ENCODE data around the gene FNDC3A.

Gene FNDC3A

DNA sequence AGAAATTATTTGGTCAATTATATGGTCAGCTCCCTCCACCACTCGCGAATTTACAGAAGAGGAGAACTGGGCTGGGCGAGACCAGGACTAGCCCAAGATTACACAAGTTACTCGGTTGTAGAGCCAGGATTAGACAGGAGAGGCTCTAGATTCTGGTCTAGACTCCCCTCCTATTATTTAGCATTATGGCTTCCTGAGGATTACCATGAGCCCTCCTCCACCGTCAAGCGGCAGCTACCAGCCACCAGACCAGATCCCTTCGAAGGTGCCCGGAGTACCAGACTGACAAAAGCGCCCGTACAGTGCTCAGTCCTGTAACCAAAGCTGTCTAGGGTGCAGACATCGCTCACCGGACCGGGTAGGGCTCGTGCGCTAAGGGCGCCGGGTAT lies 243.9 kb downstream of the FNDC3A start:
- DNase-seq (ENCODE audit: low read depth) = no peak

DNA sequence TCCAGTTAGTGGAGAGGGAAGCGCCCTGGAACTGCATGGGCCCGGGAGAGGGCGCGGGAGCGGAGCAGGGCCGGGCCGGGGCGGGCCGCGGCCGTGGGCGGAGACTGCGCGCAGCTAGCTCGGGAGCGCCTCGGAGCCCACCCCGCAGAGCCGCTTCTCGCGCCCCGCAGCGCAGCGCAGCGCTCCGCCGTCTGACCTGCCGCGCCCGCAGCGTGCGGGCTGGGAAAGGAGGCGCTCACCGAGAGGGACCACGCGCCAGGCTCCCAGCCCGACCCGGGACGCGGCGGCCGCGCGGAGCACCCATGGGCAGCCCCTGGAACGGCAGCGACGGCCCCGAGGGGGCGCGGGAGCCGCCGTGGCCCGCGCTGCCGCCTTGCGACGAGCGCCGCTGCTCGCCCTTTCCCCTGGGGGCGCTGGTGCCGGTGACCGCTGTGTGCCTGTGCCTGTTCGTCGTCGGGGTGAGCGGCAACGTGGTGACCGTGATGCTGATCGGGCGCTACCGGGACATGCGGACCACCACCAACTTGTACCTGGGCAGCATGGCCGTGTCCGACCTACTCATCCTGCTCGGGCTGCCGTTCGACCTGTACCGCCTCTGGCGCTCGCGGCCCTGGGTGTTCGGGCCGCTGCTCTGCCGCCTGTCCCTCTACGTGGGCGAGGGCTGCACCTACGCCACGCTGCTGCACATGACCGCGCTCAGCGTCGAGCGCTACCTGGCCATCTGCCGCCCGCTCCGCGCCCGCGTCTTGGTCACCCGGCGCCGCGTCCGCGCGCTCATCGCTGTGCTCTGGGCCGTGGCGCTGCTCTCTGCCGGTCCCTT lies 244.5 kb downstream of the FNDC3A start, which contains the start of gene MLNR:
Gene MLNR (plus strand): TSS at position 303 of the 820 bp plus-strand sequence. CDS start 0 bp downstream, at position 303.
- peak; percentile 15 for DNase-seq (ENCODE audit: low read depth)

DNA sequence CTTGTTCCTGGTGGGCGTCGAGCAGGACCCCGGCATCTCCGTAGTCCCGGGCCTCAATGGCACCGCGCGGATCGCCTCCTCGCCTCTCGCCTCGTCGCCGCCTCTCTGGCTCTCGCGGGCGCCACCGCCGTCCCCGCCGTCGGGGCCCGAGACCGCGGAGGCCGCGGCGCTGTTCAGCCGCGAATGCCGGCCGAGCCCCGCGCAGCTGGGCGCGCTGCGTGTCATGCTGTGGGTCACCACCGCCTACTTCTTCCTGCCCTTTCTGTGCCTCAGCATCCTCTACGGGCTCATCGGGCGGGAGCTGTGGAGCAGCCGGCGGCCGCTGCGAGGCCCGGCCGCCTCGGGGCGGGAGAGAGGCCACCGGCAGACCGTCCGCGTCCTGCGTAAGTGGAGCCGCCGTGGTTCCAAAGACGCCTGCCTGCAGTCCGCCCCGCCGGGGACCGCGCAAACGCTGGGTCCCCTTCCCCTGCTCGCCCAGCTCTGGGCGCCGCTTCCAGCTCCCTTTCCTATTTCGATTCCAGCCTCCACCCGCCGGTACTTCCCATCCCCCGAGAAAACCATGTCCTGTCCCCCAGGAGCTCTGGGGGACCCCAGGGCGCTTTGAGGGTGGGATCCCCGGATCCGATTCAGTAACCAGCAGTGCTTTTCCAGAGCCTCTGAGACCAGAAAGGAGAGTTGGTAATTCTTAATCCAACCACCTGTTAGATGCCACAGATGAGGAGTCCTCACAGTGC lies 245.3 kb downstream of the FNDC3A start:
- DNase-seq (ENCODE audit: low read depth) = no peak

DNA sequence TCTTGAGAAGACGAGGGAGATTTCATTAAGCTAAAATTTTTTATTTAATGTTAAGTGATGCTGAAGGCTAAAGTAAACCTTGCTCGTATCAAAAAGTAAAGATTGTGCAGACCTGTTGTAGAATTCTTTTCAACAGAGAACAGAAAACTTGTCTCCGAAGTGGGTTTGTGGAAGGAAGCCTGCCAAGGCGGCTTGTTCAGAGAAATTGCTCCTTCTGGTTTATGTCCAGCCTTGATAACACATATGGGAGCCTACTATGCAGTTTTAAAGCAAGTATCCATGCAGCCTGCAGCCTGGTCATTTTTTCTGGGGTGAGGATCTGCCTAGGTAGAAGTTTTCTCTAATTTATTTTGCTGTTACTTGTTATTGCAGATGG lies 245.9 kb downstream of the FNDC3A start:
- DNase-seq (ENCODE audit: low read depth) = no peak

DNA sequence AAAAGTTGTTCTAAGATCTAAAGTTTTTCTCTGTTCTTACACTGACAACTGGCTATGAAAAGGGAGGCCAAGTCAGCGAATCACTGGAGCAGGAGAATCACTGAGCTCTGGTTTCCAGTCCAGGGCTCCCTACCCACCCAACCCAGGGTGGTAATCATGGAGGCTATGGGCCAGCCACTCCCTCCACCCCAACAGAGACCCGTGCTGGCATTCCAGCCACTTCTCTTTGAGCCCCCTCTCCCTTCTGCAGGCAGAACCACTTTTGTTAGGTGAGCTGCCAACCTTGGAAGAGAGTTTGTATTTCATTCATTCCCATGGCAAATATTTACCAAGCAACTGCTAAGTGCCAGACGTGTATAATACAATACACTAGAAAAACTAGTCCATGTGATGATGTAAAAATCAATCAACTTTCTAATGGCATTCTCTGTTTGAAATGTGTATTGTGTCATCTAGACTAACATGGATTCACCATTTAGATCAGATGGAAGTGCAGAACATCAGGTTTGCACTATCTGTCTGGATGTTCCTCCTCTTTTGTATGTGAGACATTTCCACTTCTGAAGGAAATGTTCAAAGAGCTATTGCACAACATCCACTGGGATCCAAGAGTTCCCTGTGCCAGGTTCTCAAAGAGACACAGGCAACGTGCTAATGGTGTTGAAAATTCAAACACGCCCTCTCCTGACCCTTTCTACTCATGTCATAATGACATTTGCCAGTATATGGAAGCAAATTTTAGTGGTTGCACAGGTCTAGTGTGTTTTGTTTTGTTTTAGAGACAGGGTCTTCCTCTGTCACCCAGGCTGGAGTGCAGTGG lies 249.7 kb downstream of the FNDC3A start:
- no peak for DNase-seq (ENCODE audit: low read depth)

DNA sequence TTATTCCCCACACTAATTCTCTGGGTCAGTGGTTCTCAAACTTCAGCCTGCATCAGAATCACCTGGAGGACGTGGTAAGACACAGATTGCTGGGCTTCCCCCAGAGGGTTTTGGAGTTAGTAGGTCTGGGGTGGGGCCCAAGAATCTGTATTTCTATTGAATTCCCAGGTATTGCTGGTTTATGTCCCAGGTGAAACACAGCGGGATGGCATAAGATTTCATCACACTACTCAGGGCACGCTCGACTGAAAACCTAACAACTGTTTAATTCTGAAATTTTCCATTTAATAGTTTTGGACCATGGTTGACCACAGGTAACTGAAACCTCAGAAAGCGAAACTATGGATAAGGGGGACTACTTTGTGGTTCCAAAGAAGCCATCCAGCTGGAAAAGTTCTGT lies 250.9 kb downstream of the FNDC3A start:
- DNase-seq (ENCODE audit: low read depth) = no peak

DNA sequence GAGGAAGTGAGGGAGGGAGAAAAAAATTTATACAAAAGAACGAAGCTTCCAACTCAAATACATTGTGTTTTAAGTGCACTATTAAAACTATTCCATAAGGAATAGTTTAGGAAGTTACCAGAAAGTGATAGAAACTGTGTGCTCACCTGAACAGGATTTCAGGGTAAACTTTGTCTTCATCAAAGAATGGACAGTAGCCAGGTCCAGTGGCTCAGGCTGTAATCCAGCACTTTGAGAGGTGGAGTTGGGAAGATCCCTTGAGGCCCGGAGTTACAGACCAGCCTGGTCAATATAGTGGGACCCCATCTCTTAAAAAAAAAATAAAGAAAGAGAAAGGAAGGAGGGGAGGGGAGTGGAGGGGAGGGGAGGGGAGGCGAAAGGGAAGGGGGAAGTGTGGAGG lies 259.0 kb downstream of the FNDC3A start:
- DNase-seq (ENCODE audit: low read depth) = no peak

DNA sequence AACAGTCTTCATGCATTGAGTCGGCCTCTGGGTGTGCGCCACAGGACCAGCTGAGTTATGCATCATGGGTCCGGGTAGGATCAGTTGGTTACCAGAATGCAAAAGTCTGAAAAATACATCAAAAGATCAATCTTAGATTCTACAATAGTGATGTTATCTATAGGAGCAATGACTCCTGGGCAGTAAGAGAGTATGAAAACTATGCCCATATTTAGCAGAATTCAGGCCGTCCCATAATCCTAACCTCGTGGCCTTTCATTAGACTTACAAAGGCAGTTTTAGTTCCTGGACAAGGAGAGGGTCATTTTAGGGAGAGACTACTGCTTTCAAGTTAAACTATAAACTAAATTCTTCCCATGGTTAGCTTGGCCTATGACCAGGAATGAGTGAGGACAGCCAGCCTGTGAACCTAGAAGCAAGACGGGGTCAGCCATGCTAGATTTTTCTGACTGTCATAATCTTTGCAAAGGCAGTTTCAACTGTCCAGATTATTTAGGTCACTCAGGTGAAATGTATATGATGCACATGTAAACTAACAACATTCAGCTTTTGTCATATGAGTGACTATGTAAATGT lies 260.2 kb downstream of the FNDC3A start:
- no peak for DNase-seq (ENCODE audit: low read depth)

DNA sequence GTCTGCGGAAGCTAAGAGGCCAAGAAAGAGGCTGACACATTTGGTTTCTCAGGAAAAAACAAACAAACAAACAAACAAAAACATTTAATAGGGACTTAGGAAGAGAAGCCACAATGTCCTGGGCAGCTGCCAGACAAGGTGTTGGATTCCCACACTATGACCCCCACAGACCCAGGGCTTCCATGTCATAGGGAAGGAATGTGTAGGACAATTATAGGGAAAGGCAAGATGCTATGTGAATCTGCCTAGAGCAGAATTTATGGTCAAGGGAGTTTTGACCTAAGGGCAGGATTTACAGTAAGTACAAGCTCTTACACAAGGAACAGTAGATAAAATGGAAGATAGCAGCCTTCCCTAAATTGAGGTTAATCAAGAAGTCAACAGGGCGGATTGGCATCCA lies 262.9 kb downstream of the FNDC3A start:
- DNase-seq (ENCODE audit: low read depth) = no peak

DNA sequence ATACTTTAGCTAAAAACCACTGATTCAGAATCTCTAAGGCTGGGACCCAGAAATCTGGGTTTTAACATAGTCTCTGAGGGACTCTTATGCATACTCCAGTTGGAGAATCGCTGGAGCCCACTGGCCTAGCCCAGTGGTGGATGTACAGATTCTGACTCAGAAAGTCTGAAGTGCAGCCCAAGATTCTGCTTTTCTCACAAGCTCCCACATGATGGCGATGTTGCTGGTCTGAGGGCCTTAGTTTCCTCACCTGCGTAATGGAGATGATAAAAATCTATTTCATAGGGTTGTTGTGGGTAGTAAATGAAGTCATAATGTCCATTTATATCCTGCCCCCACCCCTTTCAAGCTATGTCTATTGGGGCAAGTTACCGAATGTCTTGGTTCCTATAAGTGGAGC lies 264.3 kb downstream of the FNDC3A start:
- no peak for DNase-seq (ENCODE audit: low read depth)

DNA sequence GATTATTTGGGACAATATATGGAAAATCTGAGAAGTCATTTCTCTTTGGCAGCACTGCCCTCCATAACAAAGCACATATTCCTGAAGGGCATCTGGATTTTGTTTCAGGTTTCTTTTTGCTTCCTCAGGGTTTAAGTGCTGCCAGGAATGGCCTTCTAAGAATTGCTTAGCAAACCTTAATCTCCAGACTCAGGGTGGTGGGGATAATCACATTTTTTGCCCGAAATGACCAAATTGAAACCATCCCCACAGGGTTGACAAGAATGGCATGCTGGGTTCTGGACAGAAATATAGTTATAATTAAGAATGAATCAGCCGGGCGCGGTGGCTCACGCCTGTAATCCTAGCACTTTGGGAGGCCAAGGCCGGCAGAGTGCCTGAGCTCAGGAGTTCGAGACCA lies 265.6 kb downstream of the FNDC3A start:
- no peak for DNase-seq (ENCODE audit: low read depth)

DNA sequence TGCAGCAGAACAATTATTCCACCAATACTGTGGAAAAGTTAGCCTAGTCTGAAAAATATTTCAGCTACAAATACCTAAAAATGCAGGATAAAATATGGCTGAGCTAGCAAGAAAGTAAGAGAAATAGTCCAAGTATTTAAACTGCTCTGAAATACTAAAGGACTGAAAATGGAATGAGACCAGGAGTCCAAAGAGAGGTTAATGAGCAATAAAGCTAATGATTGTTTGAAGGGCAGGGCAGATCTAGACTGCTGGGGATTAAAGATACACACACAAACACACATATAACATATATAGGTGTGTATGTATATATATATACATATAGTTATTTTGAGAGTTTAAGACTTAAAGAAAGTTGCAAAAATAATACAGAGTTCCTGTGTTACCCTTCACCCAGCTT lies 269.4 kb downstream of the FNDC3A start:
- no peak for DNase-seq (ENCODE audit: low read depth)

DNA sequence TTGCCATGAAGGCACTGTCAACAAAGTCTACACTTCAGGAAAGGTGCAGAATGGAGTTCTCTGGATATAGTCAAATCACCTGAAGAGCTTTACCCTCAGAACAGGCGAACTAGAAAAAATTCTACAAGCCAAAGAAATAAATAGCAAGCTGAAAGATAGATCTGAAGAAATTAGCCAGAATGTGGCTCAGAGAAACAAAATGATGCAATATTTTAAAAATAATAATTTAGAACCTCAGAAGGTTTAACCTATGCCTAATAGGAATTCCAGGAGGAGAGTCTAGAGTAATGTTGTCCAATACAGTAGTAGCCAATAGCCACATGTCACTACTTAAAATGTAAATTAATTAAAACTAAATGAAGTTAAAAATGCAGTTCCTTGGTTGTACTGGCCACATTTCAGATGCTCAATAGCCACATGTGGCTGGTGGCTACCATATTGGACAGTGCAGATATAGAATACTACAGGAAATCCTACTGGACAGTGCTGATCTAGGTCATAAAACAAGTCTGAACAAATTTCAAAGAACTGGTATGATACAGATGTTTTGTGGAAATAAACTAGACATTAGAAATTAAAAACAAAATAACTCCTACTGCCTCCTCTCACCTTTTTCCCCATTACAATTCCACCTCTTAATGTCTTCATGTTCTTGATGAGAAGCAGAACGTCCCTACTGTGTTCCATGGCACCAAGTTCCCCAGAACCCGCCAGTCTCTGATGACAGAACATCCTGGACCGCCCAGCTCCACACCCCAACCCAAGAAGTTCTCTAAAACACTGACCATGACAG lies 271.3 kb downstream of the FNDC3A start:
- DNase-seq (ENCODE audit: low read depth) = no peak

DNA sequence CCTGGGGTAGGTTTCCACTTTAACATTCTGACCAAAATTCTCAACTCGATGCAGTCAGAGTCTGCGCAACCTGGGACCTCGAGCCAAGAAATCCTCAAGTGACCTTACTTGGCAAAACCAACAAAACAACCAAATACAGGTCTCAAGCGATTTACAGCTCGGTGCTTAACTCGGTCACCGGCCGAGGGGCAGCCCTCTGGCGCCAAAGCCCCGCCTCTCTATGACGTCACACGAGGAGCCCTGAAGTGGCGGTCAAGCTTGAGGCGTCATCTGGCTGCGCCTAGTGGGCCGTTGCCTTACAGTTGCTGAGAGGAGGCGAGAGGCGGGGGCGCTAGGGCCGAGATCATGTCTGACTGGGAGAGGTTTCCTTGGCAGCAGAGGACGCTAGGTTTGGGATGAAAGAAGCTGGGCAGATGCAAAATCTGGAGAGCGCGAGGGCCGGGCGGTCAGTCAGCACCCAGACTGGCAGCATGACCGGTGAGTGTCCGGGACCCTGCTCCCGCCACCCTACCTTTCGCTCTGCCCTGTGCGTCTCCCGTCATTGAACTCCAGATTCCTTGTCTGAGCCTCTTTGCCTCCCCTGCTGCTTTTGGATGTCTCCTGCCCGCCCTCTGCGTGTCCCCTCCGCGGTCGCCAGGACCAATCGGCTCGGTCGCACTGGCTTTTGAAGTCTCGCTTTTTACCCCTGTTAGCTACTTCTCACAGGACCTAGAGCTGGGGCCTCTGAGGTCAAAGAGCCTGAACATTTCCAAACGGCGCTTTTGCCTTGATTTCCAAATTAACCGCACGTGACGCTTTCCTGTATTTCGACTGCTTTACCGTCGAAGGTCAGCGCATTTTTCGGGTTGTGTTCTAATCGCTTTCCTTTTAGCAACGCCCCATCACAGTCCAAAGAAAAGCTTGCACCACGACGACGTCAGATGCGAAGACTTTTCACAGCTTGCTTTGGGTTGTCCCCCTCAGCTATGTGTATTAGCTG lies 272.2 kb downstream of the FNDC3A start, which contains the start of gene CDADC1:
Gene CDADC1 (plus strand): TSS at position 283 of the 979 bp plus-strand sequence. CDS start 113 bp downstream, at position 396.
- peak; percentile 69 for DNase-seq (ENCODE audit: low read depth)

DNA sequence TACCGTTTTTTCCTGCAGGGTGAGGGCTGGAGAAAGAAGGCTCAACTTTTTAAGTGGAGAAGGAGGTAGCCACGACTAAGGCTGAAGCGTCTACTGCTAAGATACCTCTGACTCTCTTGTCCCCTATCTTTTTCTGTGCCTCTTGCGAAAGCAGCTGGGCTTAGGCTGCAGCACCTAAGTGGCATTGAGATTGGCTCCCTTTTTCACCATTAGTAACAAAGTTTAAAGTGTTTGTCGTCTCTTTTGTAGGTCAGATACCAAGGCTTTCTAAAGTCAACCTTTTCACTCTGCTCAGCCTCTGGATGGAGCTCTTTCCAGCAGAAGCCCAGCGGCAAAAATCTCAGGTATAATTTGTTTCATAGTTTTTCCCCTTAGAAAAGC lies 272.9 kb downstream of the FNDC3A start:
- DNase-seq (ENCODE audit: low read depth) = no peak

DNA sequence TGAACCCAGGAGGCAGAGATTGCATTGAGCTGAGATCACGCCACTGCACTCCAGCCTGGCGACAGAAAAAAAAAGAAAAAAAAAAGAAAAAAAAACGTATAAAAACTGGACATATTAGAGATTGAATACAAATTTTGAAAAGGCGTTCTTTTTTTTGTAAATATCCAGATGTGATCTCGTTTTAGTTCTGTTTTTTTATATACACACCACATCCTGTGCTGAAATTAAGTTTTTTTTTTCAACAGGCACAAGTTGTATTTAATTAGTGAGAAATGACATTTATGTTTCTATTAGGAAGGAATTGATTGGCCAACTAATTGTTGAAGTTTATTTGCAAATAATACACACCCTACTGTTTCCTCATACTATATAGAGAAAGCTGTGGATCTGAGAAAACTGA lies 275.6 kb downstream of the FNDC3A start:
- DNase-seq (ENCODE audit: low read depth) = no peak

DNA sequence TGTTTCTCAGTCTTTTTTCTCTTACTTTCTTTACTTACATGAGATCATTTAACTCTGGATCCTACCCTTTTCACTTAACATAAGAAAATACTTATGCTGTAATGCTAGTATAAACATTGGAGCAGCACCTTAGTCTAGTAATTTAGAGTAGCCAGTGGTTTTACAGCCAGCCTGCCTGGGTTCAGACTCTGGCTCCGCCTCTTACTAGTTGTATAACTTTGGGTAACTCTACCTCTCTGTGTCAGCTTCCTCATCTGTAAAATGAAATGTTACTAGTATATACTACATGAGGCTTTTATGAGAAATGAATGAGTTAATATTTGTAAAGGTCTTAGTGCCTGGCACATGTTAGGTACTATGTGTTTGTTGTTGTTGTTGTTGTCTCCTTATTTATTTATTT lies 277.6 kb downstream of the FNDC3A start:
- no peak for DNase-seq (ENCODE audit: low read depth)

DNA sequence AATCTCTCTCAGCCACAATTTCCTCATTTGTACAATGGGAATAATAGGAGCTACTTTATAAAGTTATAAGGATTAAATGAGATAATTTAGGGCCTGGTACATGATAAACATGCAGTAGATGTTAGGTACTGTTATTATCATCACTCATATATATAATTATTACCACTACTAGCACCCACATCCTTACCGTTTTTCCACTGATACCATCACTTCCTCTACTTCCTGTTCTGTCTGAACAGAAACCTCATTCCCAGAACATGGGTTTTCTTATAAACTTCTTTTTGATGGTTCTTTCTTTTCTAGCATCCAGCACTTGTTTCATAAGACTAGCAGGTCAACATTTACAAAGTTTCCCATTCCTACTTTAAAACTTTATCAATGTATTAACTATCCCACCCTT lies 278.3 kb downstream of the FNDC3A start:
- no peak for DNase-seq (ENCODE audit: low read depth)

DNA sequence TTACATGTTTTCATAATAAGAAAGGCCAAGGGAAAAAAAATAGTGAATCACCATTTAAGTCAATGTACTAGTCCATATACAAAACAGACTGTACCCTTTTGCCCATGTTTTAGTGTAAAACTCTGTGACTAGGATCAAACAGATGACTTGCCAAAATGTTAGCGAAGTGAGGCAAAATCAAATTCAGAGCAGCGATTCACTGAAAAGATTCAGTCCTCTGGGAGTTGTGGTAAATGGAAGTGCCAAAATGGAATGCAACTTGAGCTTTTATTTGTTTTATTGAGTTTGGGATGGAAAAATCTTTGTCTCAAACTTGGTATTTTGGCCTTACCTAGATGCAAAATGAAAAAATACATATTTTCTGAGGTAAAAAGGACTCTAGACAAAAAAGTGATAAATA lies 281.1 kb downstream of the FNDC3A start:
- no peak for DNase-seq (ENCODE audit: low read depth)

Measured in activated T-helper 1 cell treated with Interleukin-2 at 50 U/mL for 16 hours (primary cell).